Activated B cell treated with CpG ODN at 0.5 μM for 24 hours (primary cell): ENCODE results near the gene MED27. TPM values are rescaled to one million over a fixed set of nuclear protein-coding genes. Genes with fewer than 3 reads are reported as not detected.
"Not testable (repeated sequence)": the region's sequence is repeated elsewhere in the genome, so short reads cannot be mapped to it uniquely, and the experiment has no call there.

ENCODE experiments used
- ATAC-seq: fragments of 200-7000 bp; cut with Tn5 transposase; one replicate; pipeline ENCODE4 v1.10.0; 2021; ENCODE audit warnings: low read depth, mild to moderate bottlenecking, moderate library complexity
- CTCF ChIA-PET: fragments of 350-600 bp; sonication (Branson Sonifier 250); formaldehyde crosslinking; loops from one replicate; lab custom pipeline; 2021; ENCODE audit warnings: antibody characterized with exemption; lab: Charles Lee
- POLR2A ChIA-PET: fragments of 350-600 bp; sonication (Branson Sonifier 250); formaldehyde crosslinking; loops from one replicate; lab custom pipeline; 2021; ENCODE audit warnings: antibody characterized with exemption; lab: Charles Lee
- DNase-seq: peaks from one replicate; pipeline ENCODE4 v3.0.0; 2022
- H3K27ac Mint-ChIP-seq: one replicate; pipeline ENCODE4 v1.8.0; 2020; ENCODE audit warnings: mixed read lengths
- H3K27me3 Mint-ChIP-seq: one replicate; pipeline ENCODE4 v1.8.0; 2021; ENCODE audit warnings: mixed read lengths
- H3K36me3 Mint-ChIP-seq: one replicate; pipeline ENCODE4 v1.8.0; 2021; ENCODE audit warnings: low read depth, mixed read lengths
- H3K4me1 Mint-ChIP-seq: one replicate; pipeline ENCODE4 v1.8.0; 2021; ENCODE audit warnings: mixed read lengths
- H3K4me3 Mint-ChIP-seq: one replicate; pipeline ENCODE4 v1.8.0; 2020; ENCODE audit warnings: mild to moderate bottlenecking, mixed read lengths
- H3K9me3 Mint-ChIP-seq: one replicate; pipeline ENCODE4 v1.8.0; 2020; ENCODE audit warnings: mixed read lengths
- intact Hi-C: fragments of 100-400 bp; cut with micrococcal nuclease; formaldehyde crosslinking; loops from one replicate; pipeline ENCODE4 v1.15.1; 2024
- total RNA-seq: library from RNA; stranded (reverse); gene quantifications from 2 replicates; pipeline ENCODE4 v1.2.3, GENCODE V29; 2022
- TF ChIP-seq, protein P1 (sequence below): fragments of 200-600 bp; IDR thresholded peaks from one replicate; pipeline ENCODE4 v1.8.0; 2022; ENCODE audit warnings: antibody characterized with exemption, mild to moderate bottlenecking

Gene MED27
- total RNA-seq, 1 donor from 2014 or later, result 24.5 TPM

- no peaks in the 10 kb centered on the region for H3K9me3 Mint-ChIP-seq
- ATAC-seq (no peak), DNase-seq (no peak)
- peaks cover 24% of the 10 kb centered on the region for H3K36me3 Mint-ChIP-seq
- H3K27me3 Mint-ChIP-seq, result no peaks in the 10 kb centered on the region
- H3K4me1 Mint-ChIP-seq, result no peaks in the 10 kb centered on the region
- TF ChIP-seq, protein P1, sequence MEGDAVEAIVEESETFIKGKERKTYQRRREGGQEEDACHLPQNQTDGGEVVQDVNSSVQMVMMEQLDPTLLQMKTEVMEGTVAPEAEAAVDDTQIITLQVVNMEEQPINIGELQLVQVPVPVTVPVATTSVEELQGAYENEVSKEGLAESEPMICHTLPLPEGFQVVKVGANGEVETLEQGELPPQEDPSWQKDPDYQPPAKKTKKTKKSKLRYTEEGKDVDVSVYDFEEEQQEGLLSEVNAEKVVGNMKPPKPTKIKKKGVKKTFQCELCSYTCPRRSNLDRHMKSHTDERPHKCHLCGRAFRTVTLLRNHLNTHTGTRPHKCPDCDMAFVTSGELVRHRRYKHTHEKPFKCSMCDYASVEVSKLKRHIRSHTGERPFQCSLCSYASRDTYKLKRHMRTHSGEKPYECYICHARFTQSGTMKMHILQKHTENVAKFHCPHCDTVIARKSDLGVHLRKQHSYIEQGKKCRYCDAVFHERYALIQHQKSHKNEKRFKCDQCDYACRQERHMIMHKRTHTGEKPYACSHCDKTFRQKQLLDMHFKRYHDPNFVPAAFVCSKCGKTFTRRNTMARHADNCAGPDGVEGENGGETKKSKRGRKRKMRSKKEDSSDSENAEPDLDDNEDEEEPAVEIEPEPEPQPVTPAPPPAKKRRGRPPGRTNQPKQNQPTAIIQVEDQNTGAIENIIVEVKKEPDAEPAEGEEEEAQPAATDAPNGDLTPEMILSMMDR, result no peak
- H3K4me3 Mint-ChIP-seq, result no peak overlapping the region
- POLR2A ChIA-PET, result no interaction called here
- H3K27ac Mint-ChIP-seq, result no peak overlapping the region
- CTCF ChIA-PET, result no interaction called here
- intact Hi-C loops, result no loop called here
Observed at GRCh38 chr9:132015866-132016265, 63.8 kb downstream of the MED27 start.

GRCh38 chr9:132014218-132014805 lies 65.4 kb downstream of the MED27 start:
- Mint-ChIP-seq H3K36me3 (peaks cover 31% of the 10 kb centered on the region), H3K4me3 (no peak overlapping the region), H3K4me1 (no peaks in the 10 kb centered on the region), H3K9me3 (no peaks in the 10 kb centered on the region), H3K27me3 (no peaks in the 10 kb centered on the region), H3K27ac (no peak overlapping the region)
- POLR2A ChIA-PET, result no interaction called here
- no peak for ATAC-seq
- CTCF ChIA-PET, result no interaction called here
- no peak for DNase-seq
- TF ChIP-seq, protein P1, result no peak
- intact Hi-C loops, result no loop called here

GRCh38 chr9:132012704-132013357 lies 66.8 kb downstream of the MED27 start:
- ATAC-seq (no peak), DNase-seq (no peak)
- Mint-ChIP-seq H3K9me3 (no peaks in the 10 kb centered on the region), H3K36me3 (peaks cover 35% of the 10 kb centered on the region), H3K27ac (no peak overlapping the region), H3K27me3 (no peaks in the 10 kb centered on the region), H3K4me1 (no peaks in the 10 kb centered on the region), H3K4me3 (no peak overlapping the region)
- intact Hi-C loops, result no loop called here
- CTCF ChIA-PET, result no interaction called here
- POLR2A ChIA-PET, result no interaction called here
- TF ChIP-seq, protein P1, result no peak

DNA sequence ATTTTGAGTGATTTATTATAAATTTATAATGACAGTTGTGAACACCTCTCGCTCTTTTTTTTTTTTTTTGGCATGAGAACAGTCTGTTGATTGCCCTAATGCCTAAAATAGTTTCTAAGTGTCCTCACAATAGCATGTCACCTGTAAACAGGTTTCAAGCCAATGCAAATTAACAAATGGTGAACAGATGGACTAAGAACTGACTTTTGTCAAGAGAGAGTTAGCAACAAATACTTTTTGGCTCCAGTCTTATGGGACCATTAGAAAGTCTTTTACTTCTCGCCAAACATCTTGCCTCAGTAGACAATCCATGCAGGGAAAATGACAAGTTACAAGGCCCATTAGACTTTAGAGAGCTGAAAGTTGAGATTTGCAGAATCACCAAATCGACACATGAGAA lies 67.8 kb downstream of the MED27 start:
- DNase-seq (no peak), ATAC-seq (no peak)
- ChIA-PET POLR2A (no interaction called here), CTCF (no interaction called here)
- H3K27me3 Mint-ChIP-seq, result no peaks in the 10 kb centered on the region
- peaks cover 38% of the 10 kb centered on the region for H3K36me3 Mint-ChIP-seq
- intact Hi-C loops, result no loop called here
- H3K4me3 Mint-ChIP-seq, result no peak overlapping the region
- no peaks in the 10 kb centered on the region for H3K4me1 Mint-ChIP-seq
- H3K27ac Mint-ChIP-seq, result no peak overlapping the region
- TF ChIP-seq, protein P1, result no peak
- no peaks in the 10 kb centered on the region for H3K9me3 Mint-ChIP-seq

GRCh38 chr9:132011309-132011708 lies 68.4 kb downstream of the MED27 start:
- ChIA-PET CTCF (no interaction called here), POLR2A (no interaction called here)
- Mint-ChIP-seq H3K9me3 (no peaks in the 10 kb centered on the region), H3K36me3 (peaks cover 38% of the 10 kb centered on the region), H3K4me1 (no peaks in the 10 kb centered on the region), H3K27ac (no peak overlapping the region), H3K4me3 (no peak overlapping the region), H3K27me3 (no peaks in the 10 kb centered on the region)
- DNase-seq (no peak), ATAC-seq (no peak)
- intact Hi-C loops, result no loop called here
- TF ChIP-seq, protein P1, result no peak

DNA sequence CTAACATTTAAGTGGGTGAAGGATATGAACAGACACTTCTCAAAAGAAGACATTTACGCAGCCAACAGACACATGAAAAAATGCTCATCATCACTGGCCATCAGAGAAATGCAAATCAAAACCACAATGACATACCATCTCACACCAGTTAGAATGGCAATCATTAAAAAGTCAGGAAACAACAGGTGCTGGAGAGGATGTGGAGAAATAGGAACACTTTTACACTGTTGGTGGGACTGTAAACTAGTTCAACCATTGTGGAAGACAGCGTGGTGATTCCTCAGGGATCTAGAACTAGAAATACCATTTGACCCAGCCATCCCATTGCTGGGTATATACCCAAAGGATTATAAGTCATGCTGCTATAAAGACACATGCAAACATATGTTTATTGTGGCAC lies 69.5 kb downstream of the MED27 start:
- CTCF ChIA-PET, DNase-seq, H3K27ac Mint-ChIP-seq, intact Hi-C loops, ATAC-seq, H3K4me1 Mint-ChIP-seq, H3K4me3 Mint-ChIP-seq, POLR2A ChIA-PET, H3K9me3 Mint-ChIP-seq, H3K27me3 Mint-ChIP-seq: not testable (repeated sequence)
- peaks cover 38% of the 10 kb centered on the region for H3K36me3 Mint-ChIP-seq
